PC-3 (cell line): ENCODE measurements around the gene PABPN1L. TPM values are rescaled to one million over a fixed set of nuclear protein-coding genes. Genes with fewer than 3 reads are reported as not detected.

Experiments used
- ATAC-seq: fragments of 200-7000 bp; cut with Tn5 transposase; 2 replicates; pipeline ENCODE4 v1.9.1; 2020; ENCODE audit warnings: mild to moderate bottlenecking, moderate library complexity
- BruUV-seq: library from RNA; stranded (reverse); fragments of 400-500 nt; replicated peaks from 2 replicates; lab custom pipeline; 2021; lab: Mats Ljungman, UMichigan
- CTCF ChIA-PET: fragments of 300-600 bp; sonication (Branson Sonifier 250); formaldehyde crosslinking; loops from one replicate; lab custom pipeline; 2022; ENCODE audit warnings: antibody characterized with exemption; lab: Charles Lee
- POLR2A ChIA-PET: fragments of 300-600 bp; sonication (Branson Sonifier 250); formaldehyde crosslinking; loops from one replicate; lab custom pipeline; 2022; ENCODE audit warnings: antibody characterized with exemption; ENCODE audit not compliant: unreplicated experiment; lab: Charles Lee
- DNase-seq: peaks from one replicate; pipeline ENCODE4 v3.0.0-alpha.2; 2015
- H2AFZ ChIP-seq: fragments of 300-600 bp; sonication (generic); 2 replicates; pipeline ENCODE4 v1.6.0; 2016; ENCODE audit warnings: antibody characterized with exemption, low read length
- H3F3A ChIP-seq: fragments of 300-600 bp; sonication (generic); one replicate; pipeline ENCODE4 v1.6.0; 2017; ENCODE audit warnings: antibody characterized with exemption, low read length, control low read depth, mild to moderate bottlenecking; ENCODE audit not compliant: unreplicated experiment
- H3K27ac ChIP-seq: fragments of 300-600 bp; sonication (generic); 2 replicates; pipeline ENCODE4 v1.5.1; 2016; ENCODE audit warnings: mild to moderate bottlenecking, low read length
- H3K27me3 ChIP-seq: fragments of 300-600 bp; sonication (generic); 2 replicates; pipeline ENCODE4 v1.6.1; 2016; ENCODE audit warnings: low read length, mixed read lengths
- H3K36me3 ChIP-seq: fragments of 300-600 bp; sonication (generic); 2 replicates; pipeline ENCODE4 v1.6.1; 2016; ENCODE audit warnings: low read depth, mixed run types, low read length, mixed read lengths
- H3K4me1 ChIP-seq: fragments of 300-600 bp; sonication (generic); 2 replicates; pipeline ENCODE4 v1.5.1; 2016; ENCODE audit warnings: low read length; ENCODE audit not compliant: insufficient read depth
- H3K4me2 ChIP-seq: fragments of 300-600 bp; sonication (generic); 2 replicates; pipeline ENCODE4 v1.6.0; 2016; ENCODE audit warnings: low read length
- H3K4me3 ChIP-seq: fragments of 300-600 bp; sonication (generic); 2 replicates; pipeline ENCODE4 v1.5.1; 2016; ENCODE audit warnings: mild to moderate bottlenecking, low read length, mixed read lengths
- H3K79me2 ChIP-seq: fragments of 300-600 bp; sonication (generic); 2 replicates; pipeline ENCODE4 v1.6.1; 2017; ENCODE audit warnings: low read length, mixed read lengths
- H3K9ac ChIP-seq: fragments of 300-600 bp; sonication (generic); 2 replicates; pipeline ENCODE4 v1.6.0; 2016; ENCODE audit warnings: mild to moderate bottlenecking, low read length
- H3K9me2 ChIP-seq: fragments of 300-600 bp; sonication (generic); replicated peaks from 2 replicates; pipeline ENCODE4 v1.6.1; 2016; ENCODE audit warnings: mixed run types, low read length, mixed read lengths
- H3K9me3 ChIP-seq: fragments of 300-600 bp; sonication (generic); 2 replicates; pipeline ENCODE4 v1.6.1; 2016; ENCODE audit warnings: low read length, mixed read lengths
- H4K20me1 ChIP-seq: fragments of 300-600 bp; sonication (generic); 2 replicates; pipeline ENCODE4 v1.6.1; 2016; ENCODE audit warnings: low read length, mixed read lengths
- CTCF ChIP-seq: fragments of 300-600 bp; sonication (generic); conservative IDR thresholded peaks from 2 replicates; pipeline ENCODE4 v1.5.1; 2017; ENCODE audit warnings: antibody characterized with exemption, low read depth, mild to moderate bottlenecking, low read length
- EZH2 ChIP-seq: fragments of 300-600 bp; sonication (generic); IDR thresholded peaks from one replicate; pipeline ENCODE4 v1.6.1; 2017; ENCODE audit warnings: antibody characterized with exemption, mild to moderate bottlenecking, low read length; ENCODE audit not compliant: unreplicated experiment
- EZH2phosphoT487 ChIP-seq: fragments of 300-600 bp; sonication (generic); IDR thresholded peaks from 2 replicates; pipeline ENCODE4 v1.6.1; 2018; ENCODE audit warnings: mild to moderate bottlenecking, antibody characterized with exemption, low read length, borderline replicate concordance
- intact Hi-C: fragments of 100-400 bp; cut with micrococcal nuclease; formaldehyde crosslinking; loops from 2 replicates; pipeline ENCODE4 v1.9.0; 2023
- total RNA-seq: library from RNA; depleted of rRNA; stranded (reverse); fragments of >200 nt; gene quantifications from 2 replicates; pipeline ENCODE4 v1.2.3, GENCODE V29; 2014

The PABPN1L gene
- total RNA-seq, 1 experiment from 2014 or later = not detected

- H3F3A ChIP-seq = no peaks in the 10 kb centered on the region
- H4K20me1 ChIP-seq = no peaks in the 10 kb centered on the region
- ChIA-PET CTCF (no interaction called here), POLR2A (no interaction called here)
- BruUV-seq = no TSS peak
- TF ChIP-seq CTCF = no peak
- TF ChIP-seq EZH2phosphoT487 = no peak
- no peak for TF ChIP-seq EZH2
- H3K79me2 ChIP-seq = no peaks in the 10 kb centered on the region
- no peaks in the 10 kb centered on the region for H3K36me3 ChIP-seq
- no peaks in the 10 kb centered on the region for H3K9me3 ChIP-seq
- DNase-seq (no peak), ATAC-seq (no peak)
- no peak overlapping the region for H2AFZ ChIP-seq
- no peak overlapping the region for H3K9ac ChIP-seq
- H3K4me1 ChIP-seq = peaks cover 6% of the 10 kb centered on the region; the same call in 1 of the 2 replicates
- H3K27ac ChIP-seq = no peak overlapping the region
- no peaks in the 10 kb centered on the region for H3K9me2 ChIP-seq
- intact Hi-C loops = no loop called here
- no peak overlapping the region for H3K4me2 ChIP-seq
- H3K4me3 ChIP-seq = no peak overlapping the region
- H3K27me3 ChIP-seq = no peaks in the 10 kb centered on the region
Measured at GRCh38 chr16:88884569-88885271, 18.3 kb upstream of the PABPN1L start.

DNA sequence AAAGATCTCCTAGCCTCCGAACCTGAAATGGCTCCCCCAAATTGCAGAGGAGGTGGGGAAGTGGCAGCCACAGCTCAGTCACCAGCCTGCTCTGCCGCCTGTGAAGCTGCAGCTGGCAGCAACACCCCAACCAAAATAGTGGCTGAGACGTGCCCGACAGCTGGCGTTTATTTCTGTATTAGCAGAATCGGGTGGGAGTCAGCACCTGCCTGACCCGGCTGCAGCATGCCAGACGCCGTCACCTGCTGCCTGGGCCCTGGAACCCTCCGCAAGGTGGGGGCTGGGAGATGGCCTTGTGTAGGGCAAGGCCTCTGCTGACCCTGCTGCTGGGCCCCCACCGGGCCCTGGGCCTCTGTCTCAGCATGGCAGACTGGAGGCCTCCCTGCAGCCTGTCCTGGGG, 17.5 kb upstream of the PABPN1L start:
- H3K27me3 ChIP-seq = no peaks in the 10 kb centered on the region
- no peaks in the 10 kb centered on the region for H3K36me3 ChIP-seq
- BruUV-seq = no TSS peak
- ChIA-PET CTCF (no interaction called here), POLR2A (no interaction called here)
- TF ChIP-seq EZH2phosphoT487 (no peak), CTCF (no peak), EZH2 (no peak)
- ATAC-seq = no peak
- no peak overlapping the region for H3K9ac ChIP-seq
- no peak overlapping the region for H3K4me2 ChIP-seq
- H3K79me2 ChIP-seq = no peaks in the 10 kb centered on the region
- no peaks in the 10 kb centered on the region for H3K9me3 ChIP-seq
- H4K20me1 ChIP-seq = no peaks in the 10 kb centered on the region
- no peak overlapping the region for H3K27ac ChIP-seq
- H3K4me1 ChIP-seq = peaks cover 6% of the 10 kb centered on the region; the same call in 1 of the 2 replicates
- no peak overlapping the region for H3K4me3 ChIP-seq
- no peaks in the 10 kb centered on the region for H3F3A ChIP-seq
- no peaks in the 10 kb centered on the region for H3K9me2 ChIP-seq
- intact Hi-C loops = no loop called here
- DNase-seq = no peak
- no peak overlapping the region for H2AFZ ChIP-seq
